Osteoblast (primary cell): ENCODE measurements around the gene NEUROD6. TPM values are rescaled to one million over a fixed set of nuclear protein-coding genes. Genes with fewer than 3 reads are reported as not detected.

Source experiments
- DNase-seq: peaks from one replicate; pipeline ENCODE4 v3.0.0; 2011; ENCODE audit warnings: low spot score, mixed read lengths; ENCODE audit not compliant: insufficient read length; ENCODE audit errors: missing footprints
- H2AFZ ChIP-seq: 2 replicates; pipeline ENCODE4 v1.6.0; 2011; ENCODE audit warnings: mild to moderate bottlenecking, low read length
- H3K27ac ChIP-seq: 2 replicates; pipeline ENCODE4 v1.5.1; 2011; ENCODE audit warnings: mild to moderate bottlenecking, low read depth, low read length, moderate library complexity
- H3K27me3 ChIP-seq: 2 replicates; pipeline ENCODE4 v1.6.0; 2012; ENCODE audit warnings: mild to moderate bottlenecking, control low read depth, inconsistent platforms, low read length, moderate library complexity; ENCODE audit not compliant: insufficient read depth
- H3K36me3 ChIP-seq: 2 replicates; pipeline ENCODE4 v1.5.1; 2011; ENCODE audit warnings: mild to moderate bottlenecking, low read length, control low read depth, moderate library complexity; ENCODE audit not compliant: insufficient read depth
- H3K4me1 ChIP-seq: 2 replicates; pipeline ENCODE4 v1.5.1; 2011; ENCODE audit warnings: mild to moderate bottlenecking, low read length, control low read depth, moderate library complexity; ENCODE audit not compliant: insufficient read depth
- H3K4me2 ChIP-seq: 2 replicates; pipeline ENCODE4 v1.6.0; 2011; ENCODE audit warnings: mild to moderate bottlenecking, low read length; ENCODE audit not compliant: insufficient read depth
- H3K4me3 ChIP-seq: fragments of 200-600 bp; sonication (generic); 3 replicates; pipeline ENCODE4 v1.5.1; 2012; ENCODE audit warnings: mild to moderate bottlenecking, low read length, inconsistent platforms; ENCODE audit not compliant: insufficient read depth
- H3K79me2 ChIP-seq: 2 replicates; pipeline ENCODE4 v1.6.0; 2012; ENCODE audit warnings: mild to moderate bottlenecking, low read length, control low read depth, inconsistent platforms; ENCODE audit not compliant: insufficient read depth
- H3K9me3 ChIP-seq: 2 replicates; pipeline ENCODE4 v1.5.1; 2011; ENCODE audit warnings: low read depth, low read length, control low read depth
- H4K20me1 ChIP-seq: 2 replicates; pipeline ENCODE4 v1.6.0; 2012; ENCODE audit warnings: mild to moderate bottlenecking, low read length, control low read depth; ENCODE audit not compliant: insufficient read depth
- CTCF ChIP-seq: IDR thresholded peaks from 2 replicates; pipeline ENCODE4 v1.5.1; 2011; ENCODE audit warnings: mild to moderate bottlenecking, low read depth, low read length, moderate library complexity; ENCODE audit errors: extremely low read depth
- small RNA-seq: library from RNA; depleted of rRNA; stranded (forward); fragments of <200 nt; gene quantifications from one replicate; pipeline ENCODE3, GENCODE V24; 2012
- total RNA-seq: library from RNA; depleted of rRNA; stranded (reverse); fragments of >200 nt; gene quantifications from 2 replicates; pipeline ENCODE4 v1.2.3, GENCODE V29; 2012

The NEUROD6 gene
- total RNA-seq, 1 donor = not detected

- Histone ChIP-seq H3K36me3 (no peaks in the 10 kb centered on the region), H3K27me3 (no peaks in the 10 kb centered on the region)
These were observed 49.9 kb downstream of the NEUROD6 start for GRCh38 chr7:31290601-31291000.

More at GRCh38 chr7:31290601-31291000, 49.9 kb downstream of the NEUROD6 start:
- Histone ChIP-seq H3K4me3 (no peak overlapping the region), H3K4me2 (no peak overlapping the region), H3K9me3 (peaks cover 1% of the 10 kb centered on the region), H3K4me1 (no peaks in the 10 kb centered on the region), H2AFZ (no peak overlapping the region), H3K27ac (no peak overlapping the region), H4K20me1 (no peaks in the 10 kb centered on the region), H3K79me2 (no peaks in the 10 kb centered on the region)
- DNase-seq = no peak
- no peak for TF ChIP-seq CTCF

Small RNAs within 50 kb of the gene (small RNA-seq; reads per million reads assigned to genes)
- not detected for gene AC006380.1

Other genes starting within 250 kb of the NEUROD6 start
- gene ITPRID1, start 173.4 kb upstream of the NEUROD6 start, total RNA-seq = not detected in 2 replicates